ENCODE results near the gene PPP3R2.
"Not testable (repeated sequence)": the region's sequence is repeated elsewhere in the genome, so short reads cannot be mapped to it uniquely, and the experiment has no call there.

The PPP3R2 gene

GRCh38 chr9:101587332-101588043 is 7.3 kb downstream of the PPP3R2 start:
- DNase-seq (ENCODE audit: low read depth), result no peak

- DNase-seq (ENCODE audit: low read depth), result no peak
These were observed 8.1 kb downstream of the PPP3R2 start for GRCh38 chr9:101586651-101587050.

GRCh38 chr9:101585740-101586139 is 9.0 kb downstream of the PPP3R2 start:
- DNase-seq (ENCODE audit: low read depth), result no peak

GRCh38 chr9:101582553-101582952 is 12.2 kb downstream of the PPP3R2 start:
- peak; percentile 65 for DNase-seq (ENCODE audit: low read depth)

GRCh38 chr9:101579711-101580545 is 14.8 kb downstream of the PPP3R2 start:
- no peak for DNase-seq (ENCODE audit: low read depth)

GRCh38 chr9:101578378-101578777 is 16.4 kb downstream of the PPP3R2 start:
- no peak for DNase-seq (ENCODE audit: low read depth)

- no peak for DNase-seq (ENCODE audit: low read depth)
These were observed 19.9 kb downstream of the PPP3R2 start for GRCh38 chr9:101574731-101575333.

GRCh38 chr9:101572316-101572715 is 22.5 kb downstream of the PPP3R2 start:
- DNase-seq (ENCODE audit: low read depth), result no peak

- DNase-seq (ENCODE audit: low read depth), result no peak
These were observed 23.7 kb downstream of the PPP3R2 start for GRCh38 chr9:101571114-101571513.

- DNase-seq (ENCODE audit: low read depth), result no peak
These were observed 24.8 kb downstream of the PPP3R2 start for GRCh38 chr9:101569741-101570501.

GRCh38 chr9:101567725-101568350 is 26.9 kb downstream of the PPP3R2 start:
- DNase-seq (ENCODE audit: low read depth), result no peak

- DNase-seq (ENCODE audit: low read depth), result peak; percentile 13
These were observed 27.7 kb downstream of the PPP3R2 start for GRCh38 chr9:101566904-101567724.

GRCh38 chr9:101564252-101564651 is 30.5 kb downstream of the PPP3R2 start:
- DNase-seq (ENCODE audit: low read depth), result no peak

- no peak for DNase-seq (ENCODE audit: low read depth)
These were observed 31.8 kb downstream of the PPP3R2 start for GRCh38 chr9:101562966-101563365.

- no peak for DNase-seq (ENCODE audit: low read depth)
These were observed 33.0 kb downstream of the PPP3R2 start for GRCh38 chr9:101561740-101562139.

- DNase-seq (ENCODE audit: low read depth), result not testable (repeated sequence)
These were observed 45.2 kb downstream of the PPP3R2 start for GRCh38 chr9:101549472-101550098.

GRCh38 chr9:101543098-101543735 is 51.6 kb downstream of the PPP3R2 start:
- DNase-seq (ENCODE audit: low read depth), result no peak
